Measurements from ENCODE around the gene KRTAP22-2.

The KRTAP22-2 gene

GRCh38 chr21:30590297-30590696 lies at the start of gene KRTAP22-2:
Gene KRTAP22-2, minus strand, starts transcription at chr21:30590397.
- DNase-seq (ENCODE audit: low spot score): no peak

GRCh38 chr21:30638686-30639085 lies 48.5 kb upstream of the KRTAP22-2 start:
- DNase-seq (ENCODE audit: low spot score): no peak

- no peak for DNase-seq (ENCODE audit: low spot score)
These were observed 44.7 kb upstream of the KRTAP22-2 start, which contains the start of gene KRTAP20-2 for GRCh38 chr21:30634906-30635305. Gene KRTAP20-2, plus strand, starts transcription at chr21:30635206. Its CDS starts 58 bp downstream, at chr21:30635264.

DNA sequence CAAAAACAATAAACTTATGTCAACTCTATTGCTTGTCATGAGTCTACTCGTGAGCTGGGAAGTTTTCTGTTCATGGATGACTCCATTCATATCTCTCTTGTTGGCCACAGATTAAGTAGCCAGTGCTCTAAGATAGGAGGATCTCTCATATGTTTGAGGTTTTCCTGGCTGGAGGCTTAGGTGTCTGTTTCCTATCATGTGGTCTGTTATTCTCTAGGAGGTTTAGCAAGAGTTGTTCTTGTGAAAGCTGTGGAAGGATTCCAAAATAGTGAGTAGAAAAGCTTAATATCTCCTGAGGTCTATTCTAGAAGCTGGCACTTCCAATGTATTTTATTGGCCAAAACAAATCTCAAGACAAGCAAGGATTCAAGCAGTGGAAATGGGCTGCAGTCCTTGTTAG lies 39.0 kb upstream of the KRTAP22-2 start:
- DNase-seq (ENCODE audit: low spot score): no peak

- no peak for DNase-seq (ENCODE audit: low spot score)
These were observed 37.9 kb upstream of the KRTAP22-2 start for GRCh38 chr21:30628109-30628508.

DNA sequence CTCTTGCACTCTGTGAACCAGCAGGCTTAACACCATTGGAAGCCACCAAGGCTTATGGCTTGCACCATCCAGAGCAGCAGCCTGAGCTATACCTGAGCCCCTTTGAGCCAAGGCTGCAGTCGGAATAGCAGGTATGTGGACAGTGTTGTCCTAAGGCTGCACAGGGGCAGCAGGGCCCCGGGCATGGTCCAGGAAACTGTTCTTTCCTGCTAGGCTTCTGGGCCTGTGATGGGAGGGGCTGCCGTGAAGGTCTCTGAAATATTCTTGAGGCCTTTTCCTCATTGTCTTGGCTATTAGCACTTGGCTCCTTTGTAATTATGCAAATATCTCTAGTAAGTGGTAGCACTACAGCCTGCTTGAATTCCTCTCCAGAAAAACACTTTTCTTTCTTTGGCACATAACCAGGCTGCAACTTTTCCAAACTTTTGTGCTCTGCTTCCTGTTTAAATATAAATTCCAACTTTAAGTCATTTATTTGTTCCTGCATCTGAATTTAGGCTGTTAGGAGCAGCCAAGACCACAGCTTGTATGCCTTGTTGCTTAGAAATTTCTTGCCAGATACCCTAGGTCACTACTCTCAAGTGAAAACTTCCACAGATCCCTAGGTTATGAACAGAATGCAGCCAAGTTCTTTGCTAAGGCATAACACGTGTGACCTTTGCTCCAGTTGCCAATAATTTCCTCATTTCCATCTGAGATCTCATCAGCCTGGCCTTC lies 35.4 kb upstream of the KRTAP22-2 start:
- no peak for DNase-seq (ENCODE audit: low spot score)

- DNase-seq (ENCODE audit: low spot score): no peak
These were observed 33.2 kb upstream of the KRTAP22-2 start for GRCh38 chr21:30623362-30623761.

DNA sequence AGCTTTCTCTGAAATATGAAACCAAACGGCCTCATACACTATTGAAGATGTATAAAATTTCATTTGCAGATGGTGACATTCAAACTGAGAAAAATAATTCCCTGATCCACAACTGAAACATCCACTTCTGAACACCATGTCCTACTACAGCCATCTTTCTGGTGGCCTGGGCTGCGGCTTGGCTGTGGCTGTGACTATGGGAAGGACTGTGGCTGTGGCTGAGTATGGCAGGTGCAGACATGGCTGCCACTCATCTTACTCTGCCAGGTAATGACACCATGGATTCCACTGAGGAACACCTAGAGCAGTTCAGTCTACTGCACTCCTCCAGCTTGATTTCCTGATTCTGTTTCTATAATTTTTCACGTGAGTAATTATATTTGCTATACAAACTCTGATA lies 30.3 kb upstream of the KRTAP22-2 start, which contains the start of gene KRTAP20-4:
Gene KRTAP20-4, plus strand, starts transcription at position 106 of the 400 bp plus-strand sequence.
- DNase-seq (ENCODE audit: low spot score): no peak

- no peak for DNase-seq (ENCODE audit: low spot score)
These were observed 29.9 kb upstream of the KRTAP22-2 start for GRCh38 chr21:30620080-30620479.

DNA sequence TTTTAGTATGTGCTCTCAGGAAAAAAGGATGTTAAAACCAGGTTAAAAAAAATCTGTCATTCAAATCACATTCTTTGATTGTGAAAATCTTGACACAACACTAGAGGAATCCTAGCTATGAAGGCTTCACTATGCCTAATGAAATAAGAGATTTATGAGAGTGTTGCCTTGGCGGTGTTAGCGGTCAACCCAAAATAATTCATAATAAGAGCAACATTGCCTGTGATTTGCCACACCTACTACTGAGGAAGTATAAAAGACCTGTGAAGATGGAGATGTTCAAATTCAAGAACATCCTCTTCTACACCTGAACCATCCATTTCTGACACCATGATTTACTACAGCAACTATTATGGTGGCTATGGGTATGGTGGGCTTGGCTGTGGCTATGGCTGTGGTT lies 25.9 kb upstream of the KRTAP22-2 start, which contains the start of gene KRTAP20-1:
Gene KRTAP20-1, plus strand, starts transcription at position 301 of the 400 bp plus-strand sequence. Its CDS starts 30 bp downstream, at position 331.
- DNase-seq (ENCODE audit: low spot score): no peak

- DNase-seq (ENCODE audit: low spot score): no peak
These were observed 25.0 kb upstream of the KRTAP22-2 start for GRCh38 chr21:30615199-30615598.

DNA sequence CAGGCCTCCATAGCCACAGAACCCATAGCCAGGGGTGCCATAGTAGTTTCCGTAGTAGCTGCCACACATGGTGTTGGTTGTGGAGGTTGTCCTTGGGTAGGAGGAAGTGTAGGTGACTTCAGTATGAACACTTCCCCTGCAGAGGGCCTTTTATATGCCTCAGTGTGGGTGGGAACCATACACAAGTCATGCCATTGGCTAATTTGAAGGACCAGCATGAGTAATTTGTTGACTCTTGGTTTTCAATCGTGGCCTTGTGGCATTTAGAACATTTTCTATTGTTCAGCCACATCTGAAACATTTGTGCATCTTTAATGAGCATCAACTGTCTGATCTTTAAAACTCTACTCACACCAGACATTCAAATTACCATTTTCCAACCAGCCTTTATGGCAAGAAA lies 23.6 kb upstream of the KRTAP22-2 start, which contains the start of gene KRTAP6-1:
Gene KRTAP6-1, minus strand, starts transcription at position 95 of the 400 bp plus-strand sequence. Its CDS starts 26 bp downstream, at position 69.
- DNase-seq (ENCODE audit: low spot score): no peak

- DNase-seq (ENCODE audit: low spot score): no peak
These were observed 21.9 kb upstream of the KRTAP22-2 start for GRCh38 chr21:30612132-30612531.

- DNase-seq (ENCODE audit: low spot score): no peak
These were observed 15.8 kb upstream of the KRTAP22-2 start for GRCh38 chr21:30605968-30606367.

DNA sequence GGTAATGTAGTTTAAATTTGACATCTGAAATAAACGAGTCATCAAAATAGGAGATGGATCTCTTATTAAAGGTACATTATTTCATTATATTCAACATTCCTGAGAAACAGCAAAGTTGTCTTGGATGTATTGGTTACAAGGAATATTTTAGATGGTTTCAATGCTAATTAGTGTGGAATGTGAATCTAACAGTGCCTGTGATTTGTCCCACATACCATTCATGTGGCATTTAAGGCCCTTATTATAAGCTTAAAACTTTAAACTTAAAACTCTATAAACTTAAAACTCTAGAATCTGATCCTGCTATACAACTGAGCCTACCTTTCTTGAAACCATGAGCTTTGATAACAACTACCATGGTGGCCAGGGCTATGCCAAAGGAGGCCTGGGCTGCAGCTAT lies 10.6 kb upstream of the KRTAP22-2 start, which contains the start of gene KRTAP22-1:
Gene KRTAP22-1, plus strand, starts transcription at position 301 of the 400 bp plus-strand sequence.
- no peak for DNase-seq (ENCODE audit: low spot score)

DNA sequence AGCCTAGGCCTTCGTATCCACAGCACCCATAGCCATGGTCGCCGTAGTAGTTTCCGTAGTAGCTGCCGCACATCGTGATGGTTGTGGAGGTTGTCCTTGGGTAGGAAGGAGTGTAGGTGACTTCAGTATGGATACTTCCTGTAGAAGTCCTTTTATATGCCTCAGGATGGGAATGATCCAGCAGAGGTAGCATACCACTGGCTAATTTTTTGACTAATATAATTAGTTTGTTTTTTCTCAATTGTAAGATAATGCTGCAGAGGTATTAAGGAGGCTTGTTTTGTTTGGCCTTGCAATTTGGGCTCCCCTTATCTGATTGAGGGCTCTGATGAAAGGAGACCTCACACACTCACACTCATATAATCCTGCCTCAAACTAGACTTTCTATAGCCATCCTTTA lies 8.6 kb upstream of the KRTAP22-2 start, which contains the start of gene KRTAP6-2:
Gene KRTAP6-2, minus strand, starts transcription at position 101 of the 400 bp plus-strand sequence. Its CDS starts 28 bp downstream, at position 73.
- no peak for DNase-seq (ENCODE audit: low spot score)

GRCh38 chr21:30592140-30592539 lies 1.9 kb upstream of the KRTAP22-2 start, which contains the start of gene KRTAP6-3:
Gene KRTAP6-3, plus strand, starts transcription at chr21:30592440. Its CDS starts 6 bp downstream, at chr21:30592446.
- DNase-seq (ENCODE audit: low spot score): no peak

- DNase-seq (ENCODE audit: low spot score): no peak
These were observed 7.3 kb downstream of the KRTAP22-2 start for GRCh38 chr21:30582870-30583269.

DNA sequence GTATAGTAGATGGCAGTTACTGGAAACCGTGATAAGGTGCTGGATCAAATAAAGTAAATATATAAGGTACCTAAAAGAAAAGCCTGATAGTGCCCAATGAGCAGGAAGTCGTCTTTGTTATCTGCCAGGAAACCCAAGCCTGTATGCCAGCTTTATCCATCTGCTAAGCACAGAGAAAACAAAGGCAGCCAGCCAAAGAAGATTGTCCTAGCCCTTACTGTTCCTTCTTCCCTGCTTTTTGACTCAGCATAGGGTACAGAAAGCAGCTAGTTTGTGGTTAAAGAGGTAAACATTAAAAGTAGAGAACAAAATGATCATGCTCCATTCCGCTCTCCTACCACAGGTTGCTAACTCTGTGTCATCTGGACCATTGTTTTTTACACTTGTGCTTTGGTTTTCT lies 10.1 kb downstream of the KRTAP22-2 start:
- DNase-seq (ENCODE audit: low spot score): no peak

DNA sequence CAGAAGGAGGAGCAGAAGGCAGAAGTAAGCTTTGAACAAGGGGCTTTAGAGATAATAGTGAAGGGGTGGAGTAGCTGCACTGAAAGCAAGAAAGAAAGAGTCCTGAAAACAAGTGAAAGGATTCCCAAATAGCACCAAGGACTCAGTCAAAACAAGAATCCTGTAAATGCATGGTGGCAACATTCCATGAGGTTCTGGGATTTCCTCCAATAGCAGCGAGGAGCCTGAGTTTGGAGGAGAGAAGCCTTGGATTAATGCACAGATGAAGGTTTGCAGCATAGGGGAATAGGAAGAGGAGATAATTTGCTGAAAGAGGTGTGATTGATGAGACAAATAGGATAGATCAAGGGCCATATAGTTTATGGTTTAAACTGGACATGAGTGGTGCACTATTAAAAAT lies 10.9 kb downstream of the KRTAP22-2 start:
- DNase-seq (ENCODE audit: low spot score): no peak

- DNase-seq (ENCODE audit: low spot score): no peak
These were observed 12.4 kb downstream of the KRTAP22-2 start for GRCh38 chr21:30577766-30578165.

DNA sequence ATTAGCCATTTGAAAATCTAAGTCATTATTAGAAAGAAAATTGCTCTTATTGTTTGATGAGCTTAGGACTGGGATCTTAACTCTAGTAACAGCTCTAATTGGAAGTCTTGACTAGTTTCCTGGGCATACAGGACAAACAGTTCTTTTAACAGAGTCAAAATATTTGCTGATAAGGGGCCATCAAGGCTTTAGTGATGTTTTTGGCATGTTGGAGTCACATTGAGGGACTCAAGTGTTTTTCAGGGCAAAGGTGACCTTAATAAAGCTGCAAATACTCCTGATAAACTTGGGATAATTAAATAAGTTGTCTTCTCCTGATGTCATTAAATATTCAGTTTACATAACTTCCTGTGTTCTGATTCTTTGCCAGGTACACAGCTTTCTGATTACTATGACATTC lies 22.6 kb downstream of the KRTAP22-2 start:
- DNase-seq (ENCODE audit: low spot score): no peak

- no peak for DNase-seq (ENCODE audit: low spot score)
These were observed 26.6 kb downstream of the KRTAP22-2 start for GRCh38 chr21:30563630-30564029.
